Natural killer cell (primary cell): ENCODE results near the gene SNX8. TPM values are rescaled to one million over a fixed set of nuclear protein-coding genes. Genes with fewer than 3 reads are reported as not detected.

Experiments used
- ATAC-seq, 3 donors: fragments of 150-1000 bp in 2 of 3; fragments of 200-7000 bp in 1 of 3; cut with Tn5 transposase; 1 replicate in 1 of 3; 2 replicates in 2 of 3; pipeline ENCODE4 v1.10.0; 2021; ENCODE audit warnings: mild to moderate bottlenecking in 2 of 3, moderate library complexity in 2 of 3
- DNase-seq, 2 donors: peaks; one replicate each; pipeline versions ENCODE4 v3.0.0 to v3.0.0-alpha.2; 2013 to 2021; ENCODE audit warnings: mixed read lengths in 1 of 2
- H3K27ac ChIP-seq: one replicate; pipeline ENCODE4 v1.5.1; 2013; ENCODE audit warnings: mild to moderate bottlenecking, low read length
- H3K27me3 ChIP-seq: one replicate; pipeline ENCODE4 v1.6.1; 2013; ENCODE audit warnings: low read length; ENCODE audit not compliant: control insufficient read depth, insufficient read depth
- H3K36me3 ChIP-seq: one replicate; pipeline ENCODE4 v1.6.1; 2013; ENCODE audit warnings: low read length; ENCODE audit not compliant: control insufficient read depth, insufficient read depth
- H3K4me1 ChIP-seq: one replicate; pipeline ENCODE4 v1.6.1; 2013; ENCODE audit warnings: low read length; ENCODE audit not compliant: control insufficient read depth, insufficient read depth
- H3K4me3 ChIP-seq: one replicate; pipeline ENCODE4 v1.5.1; 2013; ENCODE audit warnings: low read length
- H3K9me3 ChIP-seq: one replicate; pipeline ENCODE4 v1.6.1; 2013; ENCODE audit warnings: low read length; ENCODE audit not compliant: control insufficient read depth, insufficient read depth
- H3K27ac Mint-ChIP-seq, 2 donors: one replicate each; pipeline ENCODE4 v1.8.0; 2022; ENCODE audit warnings: mild to moderate bottlenecking in 2 of 2, mixed read lengths in 2 of 2, moderate library complexity in 1 of 2
- H3K27me3 Mint-ChIP-seq, 2 donors: one replicate each; pipeline ENCODE4 v1.8.0; 2022; ENCODE audit warnings: low read depth in 2 of 2, mixed read lengths in 2 of 2
- H3K36me3 Mint-ChIP-seq: one replicate; pipeline ENCODE4 v1.8.0; 2022; ENCODE audit warnings: mixed read lengths
- H3K4me1 Mint-ChIP-seq, 2 donors: one replicate each; pipeline ENCODE4 v1.8.0; 2022; ENCODE audit warnings: mixed read lengths in 2 of 2
- H3K4me3 Mint-ChIP-seq: one replicate; pipeline ENCODE4 v1.8.0; 2022; ENCODE audit warnings: mild to moderate bottlenecking, moderate library complexity, mixed read lengths
- H3K9me3 Mint-ChIP-seq, 2 donors: one replicate each; pipeline ENCODE4 v1.8.0; 2022; ENCODE audit warnings: mixed read lengths in 2 of 2
- CTCF ChIP-seq: fragments of 200-600 bp; IDR thresholded peaks from one replicate; pipeline ENCODE4 v1.8.0; 2022; ENCODE audit warnings: antibody characterized with exemption
- WGBS: methylation state at CpG from one replicate; pipeline ENCODE4 v1.1.7; 2013; ENCODE audit warnings: missing lambda C conversion rate; ENCODE audit not compliant: insufficient coverage; 5-methylcytosine and 5-hydroxymethylcytosine counted together
- intact Hi-C: fragments of 100-400 bp; cut with micrococcal nuclease; formaldehyde crosslinking; loops from one replicate; pipeline ENCODE4 v1.14.2; 2022
- total RNA-seq, 4 donors: library from RNA; stranded (reverse); fragments of 120-200 nt in 1 of 4; gene quantifications; one replicate each; pipeline versions ENCODE4 v1.2.3 to v1.2.4, GENCODE V29; 2013 to 2022

Gene SNX8
- total RNA-seq, 3 donors from 2014 or later (not counting 1 experiment from before 2014, with no cell fraction given), result 8.3 to 15.7 (median 12.6) TPM

GRCh38 chr7:2353936-2354185 is 39.6 kb upstream of the SNX8 start:
- Histone ChIP-seq H3K27ac (peak overlapping the region; percentile 99), H3K9me3 (no peaks in the 10 kb centered on the region), H3K4me1 (peaks cover 34% of the 10 kb centered on the region), H3K27me3 (no peaks in the 10 kb centered on the region), H3K36me3 (peaks cover 5% of the 10 kb centered on the region), H3K4me3 (peak overlapping the region; percentile 80)
- peaks cover 27 to 28% of the 10 kb centered on the region in 2 donors for H3K4me1 Mint-ChIP-seq
- no peaks in the 10 kb centered on the region for H3K27me3 Mint-ChIP-seq
- H3K9me3 Mint-ChIP-seq, result no peaks in the 10 kb centered on the region
- H3K27ac Mint-ChIP-seq, result peak overlapping the region; percentile 99 to 100
- DNase-seq, result peak in 1 of 2 donors; percentile 95
- no peaks in the 10 kb centered on the region for H3K36me3 Mint-ChIP-seq
- peak; percentile 67 to 81 (median 68) for ATAC-seq
- no peak for TF ChIP-seq CTCF
- intact Hi-C loops, result loop anchor here (1.0 to 5.0 kb wide), 2 partner anchors 40 to 48 kb away; partner anchors contain the start of genes CHST12 and SNX8
- WGBS, result under 1% methylated on average over 26 of the region's 26 CpGs
- peak overlapping the region; percentile 96 for H3K4me3 Mint-ChIP-seq

GRCh38 chr7:2353113-2353935 is 39.1 kb upstream of the SNX8 start:
- DNase-seq, result peak in 1 of 2 donors; percentile 12
- intact Hi-C loops, result loop anchor here (5.0 kb wide), 1 partner anchor 49 kb away; the partner anchor contains the start of gene CHST12
- Histone ChIP-seq H3K9me3 (no peaks in the 10 kb centered on the region), H3K4me3 (peak overlapping the region; percentile 80), H3K36me3 (peaks cover 5% of the 10 kb centered on the region), H3K4me1 (peaks cover 30% of the 10 kb centered on the region), H3K27me3 (no peaks in the 10 kb centered on the region), H3K27ac (peak overlapping the region; percentile 99)
- no peak for ATAC-seq
- Mint-ChIP-seq H3K9me3 (no peaks in the 10 kb centered on the region), H3K36me3 (no peaks in the 10 kb centered on the region), H3K27ac (peak overlapping the region; percentile 99 to 100), H3K27me3 (no peaks in the 10 kb centered on the region), H3K4me1 (peaks cover 27 to 28% of the 10 kb centered on the region in 2 donors), H3K4me3 (peak overlapping the region; percentile 96)
- WGBS, result 65% methylated on average over 14 of the region's 22 CpGs
- no peak for TF ChIP-seq CTCF

- Mint-ChIP-seq H3K27me3 (no peaks in the 10 kb centered on the region), H3K4me3 (no peak overlapping the region), H3K9me3 (no peaks in the 10 kb centered on the region), H3K27ac (no peak overlapping the region), H3K4me1 (peaks cover 15 to 22% of the 10 kb centered on the region in 2 donors), H3K36me3 (no peaks in the 10 kb centered on the region)
- intact Hi-C loops, result loop anchor here (5.0 kb wide), 1 partner anchor 51 kb away; the partner anchor contains the start of gene CHST12
- no peak for TF ChIP-seq CTCF
- Histone ChIP-seq H3K36me3 (no peaks in the 10 kb centered on the region), H3K27me3 (no peaks in the 10 kb centered on the region), H3K4me1 (peaks cover 21% of the 10 kb centered on the region), H3K4me3 (no peak overlapping the region), H3K9me3 (no peaks in the 10 kb centered on the region), H3K27ac (no peak overlapping the region)
- WGBS, result 97% methylated on average over 12 of the region's 12 CpGs
- no peak for ATAC-seq
- no peak for DNase-seq
These were observed 36.6 kb upstream of the SNX8 start for GRCh38 chr7:2350861-2351260.
